Neural cell (in vitro differentiated cells): ENCODE results near the gene MAML3.

Experiments used
- CTCF ChIP-seq: fragments of 450-650 bp; IDR thresholded peaks from 2 replicates; pipeline ENCODE4 v1.5.1; 2014; ENCODE audit warnings: antibody characterized with exemption, mild to moderate bottlenecking, moderate library complexity; ENCODE audit not compliant: poor library complexity, severe bottlenecking
- EP300 ChIP-seq: fragments of 450-650 bp; conservative IDR thresholded peaks from 2 replicates; pipeline ENCODE4 v1.6.1; 2014; ENCODE audit warnings: antibody characterized with exemption, mild to moderate bottlenecking, moderate library complexity; ENCODE audit not compliant: poor library complexity, severe bottlenecking
- EZH2 ChIP-seq: fragments of 200-600, 300-800 bp; shearing (Covaris generic), sonication (generic); IDR thresholded peaks from 2 replicates; pipeline ENCODE4 v1.6.1; 2014; ENCODE audit warnings: antibody characterized with exemption, low read length, borderline replicate concordance, mild to moderate bottlenecking; ENCODE audit not compliant: insufficient read depth, poor library complexity, severe bottlenecking
- MXI1 ChIP-seq: fragments of 450-650 bp; conservative IDR thresholded peaks from 2 replicates; pipeline ENCODE4 v1.6.1; 2014; ENCODE audit warnings: antibody characterized with exemption, mild to moderate bottlenecking; ENCODE audit not compliant: poor library complexity, severe bottlenecking
- POLR2AphosphoS5 ChIP-seq: IDR thresholded peaks from 2 replicates; pipeline ENCODE4 v1.6.1; 2012
- REST ChIP-seq: IDR thresholded peaks from 2 replicates; pipeline ENCODE4 v1.6.1; 2012; ENCODE audit warnings: borderline replicate concordance
- SMC3 ChIP-seq: fragments of 450-650 bp; conservative IDR thresholded peaks from 2 replicates; pipeline ENCODE4 v1.6.1; 2014; ENCODE audit warnings: antibody characterized with exemption, mild to moderate bottlenecking, moderate library complexity; ENCODE audit not compliant: poor library complexity
- TAF1 ChIP-seq: IDR thresholded peaks from 2 replicates; pipeline ENCODE4 v1.6.1; 2012; ENCODE audit warnings: low read depth

GRCh38 chr4:139959396-139959795, 194.6 kb downstream of the MAML3 start:
- no peak for TF ChIP-seq CTCF
- TF ChIP-seq TAF1: no peak
- TF ChIP-seq REST: no peak
- no peak for TF ChIP-seq SMC3
- no peak for TF ChIP-seq EZH2
- TF ChIP-seq MXI1: no peak
- no peak for TF ChIP-seq POLR2AphosphoS5
- TF ChIP-seq EP300: no peak
